ENCODE measurements around the gene CLEC11A. TPM values are rescaled to one million over a fixed set of nuclear protein-coding genes. Genes with fewer than 3 reads are reported as not detected.

CLEC11A gene
- total and polyA plus RNA-seq, 10 of the 15 experiments (the other 5 are each of a cell fraction or from before 2014, with no cell fraction given): not detected

GRCh38 chr19:50694815-50695145, 28.4 kb upstream of the CLEC11A start:
- H3K9ac ChIP-seq (ENCODE audit: control insufficient read depth, insufficient read depth, low read length): no peak overlapping the region
- no peak overlapping the region for H3K27ac ChIP-seq (ENCODE audit: control insufficient read depth, insufficient read depth)
- H4K20me1 ChIP-seq (ENCODE audit: control insufficient read depth, insufficient read depth): no peaks in the 10 kb centered on the region; the same call in 1 of the 2 replicates
- in situ Hi-C loops (cut with MboI) (no loop called here), intact Hi-C loops (cut with micrococcal nuclease; ENCODE audit: unreplicated experiment) (no loop called here)
- no peak for DNase-seq (ENCODE audit: low read depth, low spot score)
- BruUV-seq (replicated peaks): no TSS peak
- ChIA-PET POLR2A (no interaction called here), RAD21 (ENCODE audit: unreplicated experiment) (no interaction called here), CTCF (no interaction called here), SMC1A (ENCODE audit: uncharacterized antibody, unreplicated experiment) (no interaction called here)
- no peak overlapping the region for H2AFZ ChIP-seq (ENCODE audit: control insufficient read depth, low read depth, low read length)
- H3K27me3 ChIP-seq (replicated peaks in 1 of 2; ENCODE audit: control insufficient read depth in 2 of 2, insufficient read depth in 2 of 2, low read length in 1 of 2): no peaks in the 10 kb centered on the region
- TF ChIP-seq SREBF2 (IDR thresholded peaks at IDR 0.05; ENCODE audit: low read length) (no peak), EZH2 (IDR thresholded peaks at IDR 0.05; ENCODE audit: borderline replicate concordance, control insufficient read depth, low read depth, low read length) (no peak), CBX3 (IDR thresholded peaks at IDR 0.05; ENCODE audit: borderline replicate concordance, low read depth) (no peak), ZNF592 (IDR thresholded peaks at IDR 0.05) (no peak), KDM1A (IDR thresholded peaks at IDR 0.05; ENCODE audit: borderline replicate concordance) (no peak), MEF2B (IDR thresholded peaks at IDR 0.05; ENCODE audit: partially characterized antibody, poor library complexity, severe bottlenecking) (no peak), HDAC6 (IDR thresholded peaks at IDR 0.05; ENCODE audit: unreplicated experiment) (no peak), MAX (IDR thresholded peaks at IDR 0.05; ENCODE audit: low read depth, low read length) (no peak), KLF5 (IDR thresholded peaks at IDR 0.05; ENCODE audit: partially characterized antibody) (no peak), TAF1 (IDR thresholded peaks at IDR 0.05; ENCODE audit: borderline replicate concordance, low read depth, low read length) (no peak), CBX5 (IDR thresholded peaks at IDR 0.05; ENCODE audit: low read depth) (no peak), ZBED1 (IDR thresholded peaks at IDR 0.05; ENCODE audit: borderline replicate concordance) (no peak), SMAD5 (IDR thresholded peaks at IDR 0.05; ENCODE audit: low read depth) (no peak), TCF3 (IDR thresholded peaks at IDR 0.05; ENCODE audit: borderline replicate concordance, insufficient read depth, low read depth, low read length) (no peak), MLLT1 (IDR thresholded peaks at IDR 0.05) (no peak)
- H3K79me2 ChIP-seq (ENCODE audit: control insufficient read depth, insufficient read depth, low read length): no peaks in the 10 kb centered on the region
- WGBS (ENCODE audit: insufficient coverage, insufficient replicate concordance, low lambda C conversion rate, missing lambda C conversion rate): 13% methylated on average over 17 of the region's 51 CpGs
- no peaks in the 10 kb centered on the region for H3K36me3 ChIP-seq (ENCODE audit: control insufficient read depth in 2 of 2, insufficient read depth in 2 of 2, low read length in 1 of 2)
- no peaks in the 10 kb centered on the region for H3K9me3 ChIP-seq (replicated peaks; ENCODE audit: control insufficient read depth, insufficient read depth, low read length)
- no peak for FAIRE-seq
- H3K4me1 ChIP-seq (ENCODE audit: control insufficient read depth, insufficient read depth, low read length): no peaks in the 10 kb centered on the region
- no peak for ATAC-seq
- H3K4me3 ChIP-seq: no peak overlapping the region
- no peak overlapping the region for H3K4me2 ChIP-seq (ENCODE audit: control insufficient read depth, insufficient read depth)
